Fibroblast of peridontal ligament (primary cell): ENCODE data around the gene RESF1.

Source experiments
- DNase-seq: peaks from one replicate; pipeline ENCODE4 v3.0.0-alpha.2; 2010; ENCODE audit errors: extremely low read depth

RESF1 gene

DNA sequence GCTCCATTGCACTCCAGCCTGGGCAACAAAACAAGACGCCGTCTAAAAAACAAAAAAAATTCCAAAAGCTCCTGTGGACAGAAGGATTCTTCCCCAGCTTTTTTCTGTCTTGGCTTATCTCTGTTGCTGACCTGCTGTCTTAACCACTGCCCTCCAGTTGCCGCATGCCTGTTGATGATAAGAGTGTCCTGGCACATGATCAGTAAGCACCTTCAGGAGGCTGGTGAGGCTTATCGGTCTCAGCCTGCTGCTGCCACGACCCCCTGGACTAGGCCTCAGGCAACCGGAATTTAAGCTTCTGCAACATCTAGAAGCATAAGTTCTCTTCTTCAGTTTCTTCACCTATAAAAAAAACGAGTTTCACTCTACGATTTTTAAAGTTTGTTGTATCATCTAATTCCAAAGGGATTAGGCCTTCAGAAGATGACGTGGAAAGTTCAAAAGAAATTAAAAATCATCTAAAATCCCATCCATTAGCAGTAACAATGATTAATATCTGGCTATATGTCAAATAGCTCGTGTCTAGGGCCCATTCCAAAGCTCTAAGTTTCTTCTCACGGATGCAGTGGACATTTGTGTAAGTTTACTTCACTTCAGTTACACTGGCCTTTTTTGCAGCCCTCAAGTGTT, 46.4 kb downstream of the RESF1 start:
- no peak for DNase-seq
